IMR-90 (cell line): ENCODE measurements around the gene NNT.

Experiments used
- BHLHE40 ChIP-seq: fragments of 150-350 bp; IDR thresholded peaks from 2 replicates; pipeline ENCODE4 v1.6.1; 2016; ENCODE audit warnings: mild to moderate bottlenecking, low read depth, low read length
- CEBPB ChIP-seq: IDR thresholded peaks from 2 replicates; pipeline ENCODE4 v1.6.1; 2012; ENCODE audit warnings: low read depth, low read length, improper control_type of control experiment
- CHD1 ChIP-seq: IDR thresholded peaks from 2 replicates; pipeline ENCODE4 v1.6.1; 2012; ENCODE audit warnings: low read depth, low read length, improper control_type of control experiment
- CTCF ChIP-seq: conservative IDR thresholded peaks from 2 replicates; pipeline ENCODE4 v1.5.1; 2012; ENCODE audit warnings: mild to moderate bottlenecking, low read depth, low read length, improper control_type of control experiment
- MAFK ChIP-seq: IDR thresholded peaks from 2 replicates; pipeline ENCODE4 v1.6.1; 2012; ENCODE audit warnings: low read depth, low read length, improper control_type of control experiment
- MAZ ChIP-seq: IDR thresholded peaks from 2 replicates; pipeline ENCODE4 v1.6.1; 2012; ENCODE audit warnings: low read depth, mild to moderate bottlenecking, low read length, improper control_type of control experiment, moderate library complexity, borderline replicate concordance
- MXI1 ChIP-seq: IDR thresholded peaks from 2 replicates; pipeline ENCODE4 v1.6.1; 2012; ENCODE audit warnings: low read depth, mild to moderate bottlenecking, low read length, moderate library complexity, borderline replicate concordance
- NFE2L2 ChIP-seq: fragments of 150-350 bp; IDR thresholded peaks from 2 replicates; pipeline ENCODE4 v1.6.1; 2016; ENCODE audit warnings: low read depth, mild to moderate bottlenecking, low read length
- POLR2A ChIP-seq: IDR thresholded peaks from 2 replicates; pipeline ENCODE4 v1.6.1; 2012; ENCODE audit warnings: mild to moderate bottlenecking, low read depth, low read length
- RAD21 ChIP-seq: IDR thresholded peaks from 2 replicates; pipeline ENCODE4 v1.6.1; 2012; ENCODE audit warnings: low read length, improper control_type of control experiment
- RCOR1 ChIP-seq: IDR thresholded peaks from 2 replicates; pipeline ENCODE4 v1.6.1; 2012; ENCODE audit warnings: mild to moderate bottlenecking, low read length, improper control_type of control experiment; ENCODE audit not compliant: insufficient replicate concordance
- RFX5 ChIP-seq: IDR thresholded peaks from 2 replicates; pipeline ENCODE4 v1.8.0; 2012; ENCODE audit warnings: low read depth, mild to moderate bottlenecking, low read length, moderate library complexity

GRCh38 chr5:43643750-43644149, 40.8 kb downstream of the NNT start:
- TF ChIP-seq CTCF (no peak), NFE2L2 (no peak), RAD21 (no peak), POLR2A (no peak), BHLHE40 (no peak), CHD1 (no peak), RFX5 (no peak), CEBPB (no peak), MAFK (no peak), MXI1 (no peak), MAZ (no peak), RCOR1 (no peak)
